DMS79 treated with DMSO at 0.1 percent for 48 hours (cell line): ENCODE measurements around the gene SPAG16.
"Not testable (repeated sequence)": the region's sequence is repeated elsewhere in the genome, so short reads cannot be mapped to it uniquely, and the experiment has no call there.

Experiments used
- DNase-seq: peaks from one replicate; lab custom pipeline; 2025; lab: John Stamatoyannopoulos, UW

SPAG16 gene

DNA sequence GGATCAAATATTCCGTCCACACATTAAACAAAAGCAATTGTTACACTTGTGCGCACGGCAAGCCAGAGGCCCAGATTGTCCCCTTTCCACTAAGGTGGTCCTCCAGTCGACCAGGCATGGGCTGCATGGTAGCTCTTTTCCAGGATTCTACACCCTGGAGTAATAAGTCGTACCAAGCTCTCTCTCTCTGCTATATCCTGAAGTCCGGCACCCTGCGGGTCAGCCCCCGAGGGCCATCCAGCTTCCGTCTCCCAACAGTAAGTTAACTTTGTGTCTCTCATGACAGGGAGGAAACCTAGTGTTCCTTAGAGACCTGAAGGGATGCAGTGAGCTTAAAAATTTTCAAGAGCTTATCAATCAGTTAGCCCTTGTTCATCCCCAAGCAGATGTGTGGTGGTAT is 126.4 kb downstream of the SPAG16 start:
- not testable (repeated sequence) for DNase-seq

GRCh38 chr2:213411582-213412289 is 127.5 kb downstream of the SPAG16 start:
- no peak for DNase-seq

- DNase-seq = no peak
Observed at GRCh38 chr2:213415093-213415492, 130.8 kb downstream of the SPAG16 start.

DNA sequence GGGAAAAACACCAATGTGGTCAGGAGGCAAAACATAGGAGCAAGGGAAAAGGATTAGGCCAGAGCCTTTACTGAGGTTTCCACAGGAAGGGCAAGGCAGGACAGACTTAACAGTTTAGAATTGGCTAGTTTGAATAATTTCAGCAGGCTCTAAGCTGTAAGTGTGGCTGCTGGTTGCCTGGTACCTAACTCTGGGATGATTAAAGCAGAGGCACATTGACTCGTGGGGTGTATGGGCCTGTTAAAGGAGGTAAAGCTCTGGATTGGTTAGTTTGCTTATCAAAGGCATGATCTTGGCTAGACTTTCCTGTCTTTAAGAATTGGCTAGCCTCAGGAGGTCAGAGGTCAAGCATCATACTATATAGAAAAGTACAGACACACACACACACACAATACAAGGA is 132.6 kb downstream of the SPAG16 start:
- no peak for DNase-seq

DNA sequence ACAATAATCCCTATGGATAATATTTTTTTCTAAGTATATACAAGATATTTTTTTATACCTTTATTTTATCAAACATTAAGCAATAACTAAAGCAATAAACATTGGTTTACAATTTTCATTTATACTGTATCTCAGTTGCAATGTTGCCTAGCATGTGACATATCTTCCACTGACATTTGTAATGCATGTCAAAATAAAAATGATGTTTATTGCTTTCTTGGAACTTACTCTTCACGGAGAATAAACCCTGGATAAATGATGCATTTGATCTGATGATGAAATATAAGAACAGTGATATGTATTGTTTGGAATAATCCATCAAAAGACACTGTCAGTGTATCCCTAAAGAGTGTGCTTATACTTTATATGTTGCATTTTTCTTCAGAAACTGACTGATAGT is 135.7 kb downstream of the SPAG16 start:
- DNase-seq = no peak

GRCh38 chr2:213420828-213421385 is 136.6 kb downstream of the SPAG16 start:
- no peak for DNase-seq

DNA sequence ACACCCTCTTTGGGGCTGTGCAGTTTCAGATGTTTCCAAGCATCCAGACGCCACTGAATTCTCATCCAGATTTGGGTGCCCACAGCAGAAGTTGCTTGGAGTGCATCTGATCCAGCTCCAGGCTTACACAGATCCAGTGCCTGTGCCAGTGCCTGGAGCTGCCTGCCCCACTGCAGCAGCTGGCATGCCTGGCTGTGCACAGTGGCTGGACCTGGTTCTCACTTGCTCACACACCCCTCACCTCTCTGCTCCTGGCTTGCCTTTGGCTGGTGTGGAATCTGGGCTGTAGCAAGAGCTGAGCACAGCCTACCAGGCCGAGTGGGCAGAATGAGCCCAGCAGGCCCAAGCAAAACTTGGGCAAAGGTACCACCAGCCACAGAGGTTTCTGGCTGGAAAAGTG is 137.9 kb downstream of the SPAG16 start:
- DNase-seq = no peak

- no peak for DNase-seq
Observed at GRCh38 chr2:213425618-213426017, 141.4 kb downstream of the SPAG16 start.

- no peak for DNase-seq
Observed at GRCh38 chr2:213429516-213429915, 145.3 kb downstream of the SPAG16 start.

DNA sequence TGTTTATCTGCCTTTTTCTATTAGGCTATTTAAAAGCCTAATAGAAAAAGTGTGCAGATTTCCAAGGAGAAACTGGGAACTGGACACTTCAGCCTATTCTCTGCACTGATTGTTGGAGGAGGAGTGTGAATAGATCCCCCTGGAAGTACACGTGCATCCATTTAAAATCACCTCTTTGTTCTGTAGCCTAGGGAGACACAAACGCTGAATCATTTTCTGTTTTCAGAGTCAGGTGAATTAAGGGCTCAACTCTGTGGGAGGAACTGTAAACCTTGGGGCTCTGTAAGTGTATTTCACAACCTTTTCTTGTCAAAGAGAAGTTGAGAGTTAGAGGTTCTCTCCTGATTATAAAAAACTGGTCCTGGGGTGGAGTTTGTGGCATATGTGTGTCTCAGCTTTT is 159.7 kb downstream of the SPAG16 start:
- no peak for DNase-seq

DNA sequence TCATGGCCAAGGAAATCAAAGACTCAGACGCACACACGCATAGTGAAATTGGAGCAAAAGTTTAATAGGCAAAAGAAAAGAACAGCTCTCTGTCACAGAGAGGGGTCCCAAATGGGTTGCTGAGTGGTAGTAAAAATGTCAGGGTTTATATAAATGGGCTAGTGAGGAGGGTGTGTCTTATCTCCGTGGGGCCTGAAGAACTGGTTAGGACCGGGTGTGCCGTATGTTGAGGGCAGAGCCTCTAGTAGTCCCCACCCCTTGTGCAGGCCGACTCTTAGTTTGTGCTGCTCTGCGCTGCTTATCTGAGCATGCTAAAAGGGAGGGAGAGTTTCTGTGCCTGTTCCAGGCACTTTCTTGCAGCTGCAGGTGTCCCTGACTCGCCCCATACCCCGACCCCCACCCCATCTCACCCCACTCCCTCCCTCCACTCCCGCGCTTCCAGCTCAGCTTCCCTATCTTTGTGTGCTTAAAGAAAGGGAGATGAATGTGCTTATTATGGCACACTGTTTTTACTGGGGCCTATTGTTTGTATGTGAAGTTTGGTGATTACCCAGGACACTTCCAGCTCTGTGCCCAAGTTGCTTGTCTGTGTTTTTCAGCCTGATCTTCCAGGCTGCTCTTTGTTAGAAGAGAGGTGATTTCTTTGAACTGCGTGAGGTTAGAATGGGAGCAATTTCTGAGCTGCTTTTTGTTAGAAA is 167.4 kb downstream of the SPAG16 start:
- no peak for DNase-seq

DNA sequence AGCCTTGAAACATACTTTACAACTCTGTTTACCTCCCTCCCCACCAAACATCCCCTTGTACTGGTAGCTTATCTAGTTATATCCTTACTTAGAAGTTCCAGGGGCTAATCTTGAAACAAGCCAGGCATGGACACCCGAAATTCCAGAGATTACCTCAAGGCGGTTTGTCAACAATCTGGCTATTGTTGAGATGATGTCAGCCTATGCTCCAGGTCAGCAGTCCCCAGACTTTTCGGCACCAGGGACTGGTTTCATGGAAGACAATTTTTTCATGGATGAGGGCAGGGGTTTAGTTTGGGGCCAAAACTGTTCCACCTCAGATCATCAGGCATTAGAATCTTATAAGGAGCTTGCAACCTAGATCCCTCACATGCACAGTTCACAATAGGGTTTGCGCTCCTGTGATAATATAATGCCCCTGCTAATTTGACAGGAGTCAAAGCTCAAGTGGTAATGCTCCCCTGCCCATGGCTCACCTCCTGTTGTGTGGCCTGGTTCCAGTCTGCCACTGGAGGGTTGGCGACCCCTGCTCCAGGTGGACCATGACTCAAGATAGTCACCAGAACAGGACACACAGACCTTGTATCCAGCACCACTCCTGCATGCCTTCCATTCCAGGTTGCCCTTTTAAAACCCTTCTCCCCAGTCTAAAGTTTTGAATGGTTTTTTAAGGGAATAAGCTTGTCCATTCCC is 171.2 kb downstream of the SPAG16 start:
- DNase-seq = no peak

DNA sequence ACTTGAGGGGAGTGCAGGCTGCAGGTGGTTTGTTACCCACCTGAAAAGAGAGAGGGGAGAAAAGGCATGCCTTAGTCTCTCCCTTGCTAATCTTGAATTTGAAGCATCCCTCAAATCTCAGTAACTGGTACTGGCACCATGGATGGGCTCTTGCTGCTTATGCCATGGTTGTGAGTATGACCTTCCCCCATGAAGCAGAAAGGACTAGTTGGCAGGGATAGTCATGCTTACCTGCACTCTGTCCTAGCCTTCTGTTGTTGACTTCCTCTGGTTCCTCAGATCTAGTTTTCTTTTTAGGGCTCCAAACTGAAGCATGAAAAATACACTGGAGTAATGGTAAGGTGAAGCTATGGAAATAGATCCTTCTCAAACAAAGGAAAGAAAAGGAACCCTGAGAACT is 191.2 kb downstream of the SPAG16 start:
- DNase-seq = no peak

GRCh38 chr2:213476641-213477040 is 192.4 kb downstream of the SPAG16 start:
- DNase-seq = no peak

- no peak for DNase-seq
Observed at GRCh38 chr2:213490087-213490486, 205.8 kb downstream of the SPAG16 start.

DNA sequence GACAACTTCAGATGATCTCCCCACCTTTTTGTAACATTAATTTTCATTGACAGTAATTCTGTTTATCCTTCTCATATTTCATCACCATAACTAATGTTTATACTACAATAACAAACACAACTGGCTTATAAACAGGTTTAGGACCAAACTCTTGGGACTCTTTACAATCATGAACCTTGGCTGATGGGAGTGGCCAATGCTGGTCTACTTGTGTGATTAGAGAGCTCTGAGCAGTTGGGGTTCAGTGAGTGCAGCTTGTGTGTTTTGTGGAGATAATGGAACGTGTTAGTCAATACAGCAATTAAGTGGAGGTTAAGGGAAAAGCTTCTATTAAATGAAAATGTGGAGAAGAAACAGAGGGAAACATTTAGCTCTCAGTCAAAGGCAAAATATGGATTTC is 207.1 kb downstream of the SPAG16 start:
- DNase-seq = no peak

DNA sequence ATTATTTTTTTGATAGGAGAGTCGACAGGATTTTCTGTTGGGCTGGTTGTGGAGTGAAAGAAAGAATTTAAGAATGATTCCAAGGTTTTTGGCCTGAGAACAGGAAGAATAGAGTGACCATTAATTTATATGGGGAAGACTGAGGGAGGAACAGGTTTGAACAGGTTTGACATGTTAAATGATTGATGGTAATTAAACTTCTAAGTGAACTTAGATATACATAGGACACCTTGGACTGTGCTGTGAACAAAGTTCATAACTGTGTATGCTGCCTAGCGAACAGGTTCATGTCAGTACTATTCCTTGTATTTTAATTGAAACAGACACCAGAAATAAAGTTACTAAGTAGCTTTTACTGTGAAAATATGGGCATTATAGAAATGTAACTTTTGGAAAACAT is 212.0 kb downstream of the SPAG16 start:
- DNase-seq = no peak

- DNase-seq = no peak
Observed at GRCh38 chr2:213500881-213501280, 216.6 kb downstream of the SPAG16 start.

DNA sequence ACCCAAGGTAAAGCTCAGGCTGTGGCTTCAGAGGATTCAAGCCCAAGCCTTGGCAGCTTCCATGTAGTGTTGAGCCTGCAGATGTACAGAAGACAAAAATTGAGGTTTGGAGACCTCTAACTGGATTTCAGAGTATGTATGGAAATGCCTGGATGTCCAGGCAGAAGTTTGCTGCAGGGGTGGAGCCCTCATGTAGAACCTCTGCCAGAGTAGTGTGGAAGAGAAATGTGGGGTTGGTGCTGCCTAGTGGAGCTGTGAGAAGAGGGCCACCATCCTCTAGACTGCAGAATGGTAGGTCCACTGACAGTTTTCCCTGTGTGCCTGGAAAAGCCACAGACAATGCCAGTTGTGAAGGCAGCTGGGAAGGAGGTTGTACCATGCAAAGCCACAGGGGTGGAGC is 239.9 kb downstream of the SPAG16 start:
- DNase-seq = no peak

DNA sequence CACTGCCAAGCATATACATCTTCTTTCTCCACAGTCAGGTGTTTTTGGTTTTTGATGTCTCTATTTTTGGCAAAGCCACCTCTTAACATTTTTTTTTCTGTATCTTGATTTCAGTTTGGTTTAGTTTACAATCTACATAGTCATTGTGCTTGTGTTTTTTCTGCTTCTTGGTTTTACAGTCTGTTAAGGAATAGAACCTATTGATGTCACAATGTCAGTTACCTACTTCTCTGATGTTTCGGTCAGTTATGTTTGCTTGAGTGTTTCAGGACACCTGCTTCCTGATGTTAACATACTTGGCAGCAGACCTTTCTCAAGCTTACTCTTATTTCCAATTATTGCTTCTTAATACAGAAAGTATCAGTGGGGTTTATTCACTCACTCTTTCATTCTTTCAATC is 253.3 kb downstream of the SPAG16 start:
- no peak for DNase-seq

DNA sequence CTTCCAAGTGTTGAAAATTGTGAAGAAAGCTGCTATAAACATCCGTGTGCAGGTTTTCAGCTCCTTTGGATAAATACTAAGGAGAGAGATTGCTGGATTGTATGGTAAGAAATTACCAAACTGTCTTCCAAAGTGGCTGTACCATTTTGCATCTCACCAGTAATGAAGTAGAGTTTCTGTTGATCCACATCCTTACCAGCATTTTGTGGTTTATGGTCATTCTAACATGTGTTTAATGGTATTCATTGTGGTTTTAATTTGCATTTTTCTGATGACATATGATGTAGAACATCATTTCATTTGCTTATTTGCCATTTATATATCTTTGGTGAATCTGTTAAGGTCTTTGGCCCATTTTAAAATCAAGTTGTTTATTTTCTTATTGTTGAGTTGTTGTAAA is 260.7 kb downstream of the SPAG16 start:
- DNase-seq = no peak

- DNase-seq = no peak
Observed at GRCh38 chr2:213545481-213545880, 261.2 kb downstream of the SPAG16 start.

GRCh38 chr2:213545964-213546475 is 261.8 kb downstream of the SPAG16 start:
- no peak for DNase-seq
